Vagina (tissue), 2 donors: ENCODE data around the gene ROM1.

Experiments
- CTCF ChIP-seq, 3 experiments: fragments of 450-650 bp in 2 of 3; fragments of 200-600 bp in 1 of 3; sonication (generic) in 1 of 3; IDR thresholded peaks; one replicate each; pipeline ENCODE4 v1.5.1; 2017 to 2019; ENCODE audit warnings: antibody characterized with exemption in 3 of 3, mild to moderate bottlenecking in 2 of 3, moderate library complexity in 2 of 3
- POLR2A ChIP-seq, 2 donors: fragments of 450-650 bp; IDR thresholded peaks; one replicate each; pipeline ENCODE4 v1.6.1; 2017; ENCODE audit warnings: antibody characterized with exemption in 2 of 2, mild to moderate bottlenecking in 2 of 2, moderate library complexity in 2 of 2
- POLR2AphosphoS5 ChIP-seq, 2 donors: sonication (generic); formaldehyde crosslinking; IDR thresholded peaks; one replicate each; pipeline ENCODE4 v1.9.0; 2017; ENCODE audit warnings: antibody characterized with exemption in 2 of 2, mild to moderate bottlenecking in 2 of 2, low read depth in 1 of 2; ENCODE audit not compliant: insufficient read depth in 1 of 2

GRCh38 chr11:62644220-62644619, 31.2 kb downstream of the ROM1 start:
- no peak for TF ChIP-seq POLR2A (IDR thresholded peaks at IDR 0.05)
- no peak for TF ChIP-seq CTCF (IDR thresholded peaks at IDR 0.05)
- no peak for TF ChIP-seq POLR2AphosphoS5 (IDR thresholded peaks at IDR 0.05; ENCODE audit: insufficient read depth in 1 of 2, low read depth in 1 of 2)
